ENCODE measurements around the gene SELENOK. TPM values are rescaled to one million over a fixed set of nuclear protein-coding genes. Genes with fewer than 3 reads are reported as not detected.

SELENOK gene
- total and polyA plus RNA-seq, 2 of the 4 experiments (the other 2 are of a cell fraction) = 35.5 to 37.1 TPM

DNA sequence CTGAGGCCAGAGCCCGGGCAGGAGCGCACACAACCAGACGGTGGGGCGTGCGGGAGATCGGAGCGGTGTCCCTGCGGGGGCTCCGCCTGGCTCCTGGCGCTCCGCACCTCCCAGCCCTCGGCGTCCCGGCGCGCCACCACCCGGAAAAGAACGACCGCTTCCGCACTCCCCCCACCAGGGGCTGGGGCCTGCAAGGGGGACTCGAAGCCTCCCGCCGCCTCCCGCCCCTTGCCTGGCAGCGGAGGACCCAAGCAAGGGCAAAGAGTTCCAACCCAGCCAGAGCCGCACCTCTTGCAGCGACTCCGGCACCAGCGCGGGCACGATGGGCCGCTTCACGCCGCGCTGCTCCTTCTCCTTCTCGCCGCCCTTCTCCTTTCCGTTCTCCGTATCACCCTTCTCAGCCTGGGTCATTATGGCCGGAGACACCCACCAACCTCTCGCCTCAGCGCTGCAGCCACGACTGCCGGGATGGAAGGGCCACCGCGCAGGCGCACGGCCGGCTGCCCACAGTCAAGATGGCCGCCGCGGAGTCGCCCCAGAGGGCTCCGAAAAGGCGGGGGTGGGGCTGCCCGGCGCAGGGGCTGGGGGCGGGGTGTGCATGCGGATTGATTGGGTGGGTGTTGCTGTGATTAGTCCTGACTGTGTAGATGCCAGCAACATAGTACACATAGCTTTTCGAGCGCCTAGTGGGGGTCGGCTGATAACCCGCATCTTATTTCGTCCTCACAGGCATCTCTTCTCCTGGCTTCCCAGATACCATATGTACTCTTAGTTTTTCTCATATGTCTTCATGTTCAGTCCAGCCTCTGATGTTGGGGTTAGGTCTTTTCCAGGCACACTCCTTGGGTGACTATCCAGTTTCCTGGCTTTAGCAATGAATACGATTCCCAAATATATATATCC lies 9.7 kb downstream of the SELENOK start, which contains the start of gene ACTR8:
TSS of gene ACTR8 (minus strand) at position 462 of the 903 bp plus-strand sequence. CDS start at position 411, 51 bp downstream.
- Histone ChIP-seq H2AK9ac (replicated peaks; ENCODE audit: low read depth, low read length, poor library complexity) (peak within 1 kb of the TSS; percentile 86), H4K91ac (ENCODE audit: insufficient read depth, low read depth, low read length) (peak within 1 kb of the TSS; percentile 81), H3K4me3 (ENCODE audit: insufficient read depth, low read depth, low read length) (peak within 1 kb of the TSS; percentile 73), H2AFZ (replicated peaks; ENCODE audit: low read length, poor library complexity) (peak within 1 kb of the TSS; percentile 88), H3K4ac (ENCODE audit: low read depth, low read length) (peak within 1 kb of the TSS; percentile 76), H3K9me3 (ENCODE audit: control insufficient read depth, insufficient read depth, low read length) (no peaks in the 10 kb centered on the region), H3K4me2 (ENCODE audit: low read depth, low read length) (peak within 1 kb of the TSS; percentile 99), H3K23ac (ENCODE audit: low read depth, low read length) (peak within 1 kb of the TSS; percentile 90), H2AK5ac (ENCODE audit: low read depth, low read length) (peak within 1 kb of the TSS; percentile 62; the same call in 1 of the 2 replicates), H3K18ac (ENCODE audit: low read depth, low read length) (peak within 1 kb of the TSS; percentile 56), H3K36me3 (ENCODE audit: control insufficient read depth, insufficient read depth, low read length) (peaks cover 19% of the 10 kb centered on the region), H3K4me1 (ENCODE audit: control insufficient read depth, insufficient read depth, low read length) (peaks cover 8% of the 10 kb centered on the region), H4K20me1 (ENCODE audit: insufficient read depth, low read length) (no peaks in the 10 kb centered on the region), H3K79me1 (ENCODE audit: low read depth in 1 of 2, low read length in 2 of 2) (peaks cover 13 to 19% of the 10 kb centered on the region in 2 experiments), H2BK5ac (ENCODE audit: low read depth, low read length, poor library complexity, severe bottlenecking) (peak within 1 kb of the TSS; percentile 68), H2BK15ac (ENCODE audit: low read depth, low read length) (no peak within 1 kb of the TSS; the same call in 2 of the 3 replicates), H2BK120ac (ENCODE audit: low read depth, low read length) (peak within 1 kb of the TSS; percentile 26), H3K27ac (ENCODE audit: insufficient read depth, low read length) (peak within 1 kb of the TSS; percentile 97), H2BK20ac (ENCODE audit: low read depth, low read length) (no peak within 1 kb of the TSS), H3K14ac (replicated peaks; ENCODE audit: low read depth, low read length) (peak within 1 kb of the TSS; percentile 75), H3K27me3 (ENCODE audit: control insufficient read depth, insufficient read depth, low read length) (no peaks in the 10 kb centered on the region), H3K9me1 (ENCODE audit: insufficient read depth, low read length) (peaks cover 6% of the 10 kb centered on the region; the same call in 1 of the 2 replicates), H3K9ac (ENCODE audit: low read depth, low read length) (peak within 1 kb of the TSS; percentile 82), H4K5ac (ENCODE audit: low read depth, low read length) (peak within 1 kb of the TSS; percentile 97), H3K56ac (ENCODE audit: extremely low read depth, insufficient read depth, low read length) (peak within 1 kb of the TSS; percentile 70), H4K8ac (ENCODE audit: low read depth in 2 of 2, low read length in 2 of 2) (peak within 1 kb of the TSS; percentile 81 to 95)
- dilution Hi-C loops (cut with HindIII; ENCODE audit: low sequenced_read_pairs, unreplicated experiment) = no loop called here
- ATAC-seq (ENCODE audit: low read depth) = peak; percentile 97
- intact Hi-C loops (cut with micrococcal nuclease) = loop anchor here (1.0 to 10.0 kb wide), 3 partner anchors 9 to 585 kb away; partner anchors contain the start of genes DCP1A and SELENOK
- ChIA-PET POLR2A (ENCODE audit: unreplicated experiment) (interaction anchor here (0.8 kb wide), 1 partner anchor 10 kb away, joined by 4 read pairs; the partner anchor contains the start of gene SELENOK), CTCF (no interaction called here)
- in situ Hi-C loops (cut with MboI; ENCODE audit: low sequenced_read_pairs) = loop anchor here (25.0 kb wide), 1 partner anchor 595 kb away; no protein-coding TSS in a partner anchor
- no TSS peak for BruUV-seq (replicated peaks)
- TF ChIP-seq MXI1 (IDR thresholded peaks at IDR 0.05; ENCODE audit: borderline replicate concordance, low read depth, low read length) (peak; percentile 74; the same call in 1 of the 2 replicates), POLR2A (IDR thresholded peaks at IDR 0.05; ENCODE audit: low read depth, low read length) (peak; percentile 81), MAZ (IDR thresholded peaks at IDR 0.05; ENCODE audit: borderline replicate concordance, low read depth, low read length) (peak; percentile 56; the same call in 1 of the 2 replicates), RFX5 (IDR thresholded peaks at IDR 0.05; ENCODE audit: low read depth, low read length) (no peak), SMC3 (IDR thresholded peaks at IDR 0.05; ENCODE audit: low read depth, low read length) (no peak)
- TF ChIP-seq, protein P1, sequence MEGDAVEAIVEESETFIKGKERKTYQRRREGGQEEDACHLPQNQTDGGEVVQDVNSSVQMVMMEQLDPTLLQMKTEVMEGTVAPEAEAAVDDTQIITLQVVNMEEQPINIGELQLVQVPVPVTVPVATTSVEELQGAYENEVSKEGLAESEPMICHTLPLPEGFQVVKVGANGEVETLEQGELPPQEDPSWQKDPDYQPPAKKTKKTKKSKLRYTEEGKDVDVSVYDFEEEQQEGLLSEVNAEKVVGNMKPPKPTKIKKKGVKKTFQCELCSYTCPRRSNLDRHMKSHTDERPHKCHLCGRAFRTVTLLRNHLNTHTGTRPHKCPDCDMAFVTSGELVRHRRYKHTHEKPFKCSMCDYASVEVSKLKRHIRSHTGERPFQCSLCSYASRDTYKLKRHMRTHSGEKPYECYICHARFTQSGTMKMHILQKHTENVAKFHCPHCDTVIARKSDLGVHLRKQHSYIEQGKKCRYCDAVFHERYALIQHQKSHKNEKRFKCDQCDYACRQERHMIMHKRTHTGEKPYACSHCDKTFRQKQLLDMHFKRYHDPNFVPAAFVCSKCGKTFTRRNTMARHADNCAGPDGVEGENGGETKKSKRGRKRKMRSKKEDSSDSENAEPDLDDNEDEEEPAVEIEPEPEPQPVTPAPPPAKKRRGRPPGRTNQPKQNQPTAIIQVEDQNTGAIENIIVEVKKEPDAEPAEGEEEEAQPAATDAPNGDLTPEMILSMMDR (conservative IDR thresholded peaks at IDR 0.05; ENCODE audit: low read depth, low read length) = 0 out of 2 replicates have a peak, but pooled peaks have one; percentile 4
- peak; percentile 77 for DNase-seq
- WGBS, 2 experiments (ENCODE audit: extremely low coverage in 2 of 2, insufficient read length in 1 of 2) = 4% methylated on average over 10 of the region's 65 CpGs; no CpG with 5 or more reads in 1 of the 2 experiments

Data from IMR-90 (cell line).